Stimulated activated CD4-positive, alpha-beta T cell treated with anti-CD3 and anti-CD28 coated beads, Interleukin-15, amount 100 ng/mL, for 48 hours (primary cell): Measurements from ENCODE around the gene CFAP46.

Source experiments
- DNase-seq, 2 donors: peaks; one replicate each; pipeline ENCODE4 v3.0.0-alpha.2; 2020; ENCODE audit warnings: low read depth in 2 of 2

CFAP46 gene

GRCh38 chr10:132942101-132943057 lies at the start of gene CFAP46:
Gene CFAP46 (minus strand): TSS chr10:132942570. CDS start chr10:132942484, 86 bp downstream.
- DNase-seq: no peak

- no peak for DNase-seq
Observed at GRCh38 chr10:132991706-132992432, 49.5 kb upstream of the CFAP46 start.

DNA sequence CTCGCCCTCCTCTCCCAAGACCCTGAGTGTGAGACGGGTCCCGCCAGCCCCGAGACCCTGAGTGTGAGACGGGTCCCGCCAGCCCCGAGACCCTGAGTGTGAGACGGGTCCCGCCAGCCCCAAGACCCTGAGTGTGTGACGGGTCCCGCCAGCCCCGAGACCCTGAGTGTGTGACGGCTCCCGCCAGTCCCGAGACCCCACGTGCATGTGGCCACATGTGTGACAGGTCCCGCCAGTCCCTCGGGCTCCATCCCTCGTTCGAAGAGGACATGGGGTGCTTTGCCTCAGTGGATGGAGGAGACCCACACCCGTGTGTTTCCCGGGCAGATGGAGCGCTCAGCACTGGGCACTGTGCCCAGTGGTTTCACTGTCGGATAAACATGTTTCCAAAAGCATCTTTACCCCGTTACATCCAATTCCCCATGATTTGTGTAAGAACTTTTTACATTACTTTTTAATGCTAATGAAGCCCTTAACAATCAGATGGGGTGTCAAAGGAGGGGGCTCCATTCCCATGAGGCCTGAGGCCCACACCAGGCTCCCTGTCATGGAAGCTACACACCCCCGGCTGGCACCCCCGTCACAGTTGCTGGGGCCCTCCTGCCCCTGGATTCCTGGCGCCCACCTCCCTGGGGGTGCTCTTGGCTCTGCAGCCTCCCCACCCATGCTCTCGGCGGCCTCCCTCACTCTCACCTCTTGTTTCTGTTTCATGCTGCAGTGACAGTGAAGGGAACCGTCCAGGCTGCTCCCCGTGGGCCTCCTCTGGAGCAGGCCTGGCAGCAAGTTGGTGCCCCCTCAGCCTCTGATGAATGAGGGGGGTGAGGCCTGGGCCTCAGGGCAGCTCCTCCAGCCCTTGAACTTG lies 48.5 kb upstream of the CFAP46 start:
- no peak for DNase-seq

GRCh38 chr10:132989476-132990415 lies 47.4 kb upstream of the CFAP46 start:
- DNase-seq: no peak

GRCh38 chr10:132988988-132989387 lies 46.6 kb upstream of the CFAP46 start:
- DNase-seq: no peak

DNA sequence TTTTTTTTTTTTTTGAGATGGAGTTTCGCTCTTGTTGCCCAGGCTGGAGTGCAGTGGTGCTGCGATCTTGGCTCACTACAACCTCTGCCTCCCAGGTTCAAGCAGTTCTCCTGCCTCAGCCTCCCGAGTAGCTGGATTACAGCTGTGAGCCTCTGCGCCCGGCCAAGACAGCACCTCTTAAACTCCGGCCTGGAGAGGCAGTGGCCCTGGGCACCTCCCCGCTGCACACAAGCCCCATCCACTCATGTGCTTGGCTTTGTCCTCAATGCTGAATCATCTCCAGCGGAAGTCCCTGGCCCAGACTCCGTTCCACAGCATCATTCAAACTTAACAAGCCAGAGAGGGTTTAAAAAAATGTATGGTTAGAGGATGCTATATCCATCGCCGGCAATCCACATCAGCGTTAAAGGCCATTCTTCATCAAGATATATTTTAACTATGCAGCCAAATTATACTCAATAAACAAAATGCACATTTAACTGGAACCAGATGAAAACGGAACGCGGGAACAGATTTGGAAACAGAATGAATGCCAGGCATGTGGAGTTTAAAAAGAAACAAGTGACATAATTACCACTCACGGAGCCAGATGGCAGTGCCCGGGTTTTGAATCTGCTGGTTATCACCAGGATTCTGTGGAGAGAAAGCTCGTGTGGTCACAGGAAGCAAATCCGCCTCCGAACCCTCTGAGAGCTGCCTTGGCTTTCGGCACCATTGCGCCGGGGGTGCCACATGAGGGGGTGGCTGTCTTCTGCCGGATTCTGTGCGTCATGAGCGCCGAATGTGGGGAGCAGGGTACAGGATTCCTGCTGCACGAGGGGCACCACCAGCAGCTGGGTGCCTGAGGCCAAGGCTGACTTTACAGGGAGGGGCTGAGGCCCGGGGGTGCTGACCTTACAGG lies 45.6 kb upstream of the CFAP46 start:
- no peak for DNase-seq

GRCh38 chr10:132986978-132987377 lies 44.6 kb upstream of the CFAP46 start:
- no peak for DNase-seq

DNA sequence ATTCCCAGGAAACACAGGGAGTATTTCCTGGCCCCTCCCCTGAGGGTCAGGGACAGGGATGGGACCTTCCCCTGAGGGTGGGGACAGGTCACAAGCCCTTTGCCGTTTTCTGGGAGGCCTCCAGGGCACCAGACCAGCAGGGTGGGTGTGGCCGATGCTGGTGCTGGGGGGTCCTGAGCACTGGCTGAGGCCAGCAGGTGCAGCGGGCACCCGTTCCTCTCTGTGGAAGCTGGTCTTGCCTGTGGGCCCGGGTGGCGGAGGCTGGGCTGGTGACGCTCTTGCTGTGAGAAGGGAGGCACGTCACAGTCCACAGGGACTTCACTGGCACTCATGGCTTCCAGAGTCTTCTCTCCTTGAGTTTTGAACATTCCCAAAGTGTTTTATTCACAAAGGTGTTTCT lies 44.2 kb upstream of the CFAP46 start:
- no peak for DNase-seq

DNA sequence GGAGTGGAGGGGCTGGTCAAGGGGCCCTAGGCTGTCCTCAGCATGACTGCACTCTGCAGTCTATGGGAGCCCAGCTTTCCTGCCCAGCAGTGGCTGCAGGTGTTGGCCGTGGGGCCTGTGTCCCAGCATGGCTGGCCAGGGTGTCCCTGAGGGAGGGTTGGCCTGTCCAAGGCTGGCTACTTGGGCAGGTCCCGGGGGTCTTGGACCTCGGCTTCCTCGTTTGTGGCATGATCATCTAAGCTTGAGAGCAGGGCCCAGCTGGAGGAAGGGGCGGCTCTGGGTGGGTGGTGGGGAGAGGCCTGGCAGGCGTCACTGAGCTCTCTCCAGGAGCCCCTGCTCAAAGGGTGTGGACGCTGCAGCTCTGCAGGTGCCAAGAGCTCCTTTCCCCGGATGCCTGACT lies 43.7 kb upstream of the CFAP46 start:
- DNase-seq: no peak

GRCh38 chr10:132985546-132985900 lies 43.2 kb upstream of the CFAP46 start:
- no peak for DNase-seq

GRCh38 chr10:132984801-132985545 lies 42.6 kb upstream of the CFAP46 start:
- DNase-seq: no peak

DNA sequence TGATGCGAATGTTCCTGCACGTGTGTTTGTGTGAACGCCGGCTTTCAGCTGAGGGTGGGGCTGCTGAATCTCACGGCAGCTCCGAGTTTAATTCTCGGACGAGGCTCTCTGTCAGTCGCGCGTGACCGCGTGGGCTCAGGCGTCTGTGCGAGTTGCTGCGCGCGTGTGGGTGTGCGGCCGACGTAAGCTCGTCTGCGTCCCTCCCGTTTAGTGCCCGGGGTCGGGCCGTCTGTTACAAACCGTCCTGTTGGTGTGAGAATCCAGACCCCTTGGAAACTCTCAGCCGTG lies 41.6 kb upstream of the CFAP46 start:
- DNase-seq: no peak

DNA sequence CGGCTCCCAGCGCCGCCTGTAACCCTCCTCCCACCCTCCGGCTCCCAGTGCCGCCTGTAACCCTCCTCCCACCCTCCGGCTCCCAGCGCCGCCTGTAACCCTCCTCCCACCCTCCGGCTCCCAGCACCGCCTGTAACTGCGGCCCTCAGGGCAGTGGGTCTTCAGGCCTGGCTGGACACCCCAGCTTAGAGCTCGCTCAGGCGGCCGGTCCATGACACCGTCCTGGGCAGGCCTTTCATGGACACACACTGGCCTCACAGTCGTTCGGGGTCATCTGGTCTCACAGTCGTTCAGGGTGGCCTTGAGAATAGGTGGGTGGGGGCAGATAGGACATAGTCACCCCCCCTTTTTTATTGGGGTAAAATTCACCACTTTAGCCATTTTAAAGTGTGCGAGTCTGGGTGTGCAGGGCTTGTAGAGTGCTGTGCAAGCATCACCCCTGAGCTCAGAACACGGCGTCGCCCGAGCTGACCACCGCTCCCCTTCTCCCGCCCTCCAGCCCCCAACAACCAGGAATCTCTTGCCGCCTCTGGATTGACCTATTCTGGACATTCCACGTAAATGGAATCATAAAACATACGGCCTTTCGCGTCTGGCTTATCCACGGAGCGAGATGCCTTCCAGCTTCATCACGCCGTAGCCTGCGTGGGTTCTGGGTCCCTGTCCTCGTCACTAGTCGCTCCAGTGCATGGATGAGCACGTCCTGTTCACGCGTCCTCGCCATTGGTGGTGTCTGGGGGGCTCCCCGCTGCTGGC lies 41.1 kb upstream of the CFAP46 start:
- no peak for DNase-seq

DNA sequence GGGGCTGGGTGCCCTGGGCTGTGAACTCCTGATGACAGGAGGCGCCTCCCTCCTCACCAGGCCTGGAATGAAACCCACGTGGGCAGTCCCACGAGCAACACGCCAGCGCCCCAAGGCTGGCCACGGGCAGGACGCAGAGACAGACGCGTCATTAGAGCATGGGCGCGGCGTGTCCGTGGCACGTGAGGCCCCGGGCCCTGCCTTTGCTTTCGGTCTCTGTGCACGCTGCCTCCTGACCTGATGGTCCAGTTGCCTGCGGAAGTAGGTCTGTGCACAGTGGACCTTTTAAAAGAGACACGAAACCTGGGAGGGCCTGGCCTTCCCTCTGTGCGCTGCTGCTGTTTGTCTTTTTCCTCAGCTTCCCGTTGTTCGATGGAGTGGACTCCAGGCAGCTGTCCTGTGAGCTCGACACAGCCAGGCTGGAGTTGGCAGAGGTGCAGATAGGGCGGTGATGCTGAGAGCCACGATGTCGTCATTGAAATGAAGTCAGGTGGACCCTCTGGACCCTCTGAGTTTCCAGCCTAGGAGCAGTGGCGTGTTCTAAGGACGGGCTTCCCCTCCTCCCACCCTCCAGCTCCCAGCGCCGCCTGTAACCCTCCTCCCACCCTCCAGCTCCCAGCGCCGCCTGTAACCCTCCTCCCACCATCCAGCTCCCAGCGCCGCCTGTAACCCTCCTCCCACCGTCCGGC lies 40.1 kb upstream of the CFAP46 start:
- DNase-seq: no peak

DNA sequence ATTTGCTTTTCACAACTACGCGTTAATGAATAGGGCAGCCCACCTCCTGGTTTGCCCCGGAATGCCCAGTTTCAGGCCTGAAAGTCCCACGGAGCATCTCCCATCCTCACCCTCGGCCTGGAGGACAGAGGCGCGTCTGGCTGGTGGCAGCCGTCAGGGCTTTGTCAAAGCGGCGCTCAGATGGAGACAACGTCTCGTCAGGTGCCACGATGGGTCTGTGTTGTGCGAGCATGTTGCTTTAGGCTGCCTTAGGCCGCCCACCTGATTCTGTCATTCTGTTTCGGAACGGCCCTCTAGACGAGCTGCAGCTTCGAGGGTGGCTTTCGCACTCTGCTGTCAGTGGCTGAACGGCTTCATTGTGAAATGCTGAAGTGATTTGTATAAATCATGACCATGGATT lies 39.4 kb upstream of the CFAP46 start:
- no peak for DNase-seq

GRCh38 chr10:132981173-132981555 lies 38.8 kb upstream of the CFAP46 start:
- no peak for DNase-seq

DNA sequence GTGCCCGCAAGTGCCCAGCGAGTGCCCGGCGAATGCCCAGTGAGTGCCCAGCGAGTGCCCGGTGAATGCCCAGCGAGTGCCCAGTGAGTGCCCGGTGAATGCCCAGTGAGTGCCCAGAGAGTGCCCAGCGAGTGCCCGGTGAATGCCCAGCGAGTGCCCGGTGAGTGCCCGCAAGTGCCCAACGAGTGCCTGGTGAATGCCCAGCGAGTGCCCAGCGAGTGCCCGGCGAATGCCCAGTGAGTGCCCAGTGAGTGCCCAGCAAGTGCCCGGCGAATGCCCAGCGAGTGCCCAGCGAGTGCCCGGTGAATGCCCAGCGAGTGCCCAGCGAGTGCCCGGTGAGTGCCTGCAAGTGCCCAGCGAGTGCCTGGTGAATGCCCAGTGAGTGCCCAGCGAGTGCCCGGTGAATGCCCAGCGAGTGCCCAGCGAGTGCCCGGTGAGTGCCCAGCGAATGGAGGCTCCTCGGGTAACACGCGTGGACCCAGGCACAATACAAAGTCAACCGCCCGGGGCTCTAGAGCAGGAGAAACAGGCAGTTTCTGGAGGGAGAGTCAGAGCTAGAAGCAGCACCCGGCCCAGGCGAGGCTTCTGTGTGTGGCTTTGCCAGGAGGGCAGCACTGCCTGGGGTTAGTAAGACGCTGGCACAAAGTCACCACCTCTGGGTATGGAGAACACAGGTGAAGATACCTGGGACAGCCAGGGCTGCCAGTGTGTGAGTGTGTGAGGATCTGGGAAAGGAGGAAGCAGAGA lies 38.2 kb upstream of the CFAP46 start:
- no peak for DNase-seq
